ENCODE data around the gene MAGIX.

MAGIX gene

DNA sequence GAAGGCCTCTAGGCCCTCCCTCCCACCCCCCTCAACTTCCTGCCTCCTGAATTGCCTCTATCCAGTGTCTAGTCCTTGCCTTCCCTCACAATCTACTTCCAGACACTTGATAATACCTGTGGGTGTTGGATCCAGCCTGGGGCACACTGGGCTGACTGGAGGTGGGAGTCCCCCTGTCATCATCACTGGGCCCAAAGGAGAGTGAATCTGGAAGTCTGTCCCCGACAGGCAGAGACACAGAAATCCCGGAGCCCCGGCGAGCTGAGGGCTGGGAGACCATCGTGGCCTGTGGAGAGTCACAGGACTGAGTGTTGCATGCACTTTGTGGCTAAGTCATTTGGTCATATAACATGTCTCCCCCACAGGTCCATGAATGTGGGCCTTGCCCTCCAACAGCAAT is 45.8 kb downstream of the MAGIX start:
- no peak for DNase-seq

DNA sequence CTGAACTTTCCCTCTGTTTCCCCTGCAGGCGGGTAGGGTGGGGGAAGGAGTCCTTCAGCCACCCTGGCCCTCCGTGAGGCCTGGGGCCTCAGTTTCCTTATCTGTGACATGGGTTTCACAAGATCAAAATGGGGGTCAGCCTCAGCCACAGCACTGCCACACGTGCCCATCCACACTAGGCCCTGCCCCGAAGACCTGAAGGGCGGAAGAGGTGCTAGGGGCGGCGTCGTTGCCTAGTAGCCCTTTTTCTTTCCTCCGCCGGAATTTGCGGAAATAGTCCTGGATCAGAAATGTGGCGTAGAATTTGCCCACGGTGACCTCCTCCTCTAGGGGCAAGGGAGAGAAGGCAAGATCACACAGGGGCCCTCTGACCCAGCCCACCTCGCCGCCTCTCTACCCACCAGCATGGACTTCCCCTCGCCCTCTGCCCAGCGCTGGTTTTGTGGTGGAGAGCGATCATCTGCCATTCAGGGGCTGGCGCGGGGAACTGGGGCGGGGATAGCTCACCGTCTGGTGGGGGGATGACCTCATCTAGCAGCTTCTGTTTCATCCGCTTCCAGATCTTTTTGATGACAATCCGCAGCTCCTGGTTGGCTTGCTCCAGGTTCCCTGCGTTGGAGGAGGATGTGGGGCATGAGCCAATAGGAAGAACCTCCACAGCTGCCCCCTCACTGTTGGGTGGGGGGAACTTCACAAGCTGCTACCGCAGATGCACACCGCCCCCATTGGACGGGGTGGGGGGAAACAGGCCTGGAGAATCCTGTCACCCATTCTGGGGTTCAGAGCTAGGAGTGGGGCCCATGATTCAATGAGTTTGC is 47.1 kb downstream of the MAGIX start:
- no peak for DNase-seq

DNA sequence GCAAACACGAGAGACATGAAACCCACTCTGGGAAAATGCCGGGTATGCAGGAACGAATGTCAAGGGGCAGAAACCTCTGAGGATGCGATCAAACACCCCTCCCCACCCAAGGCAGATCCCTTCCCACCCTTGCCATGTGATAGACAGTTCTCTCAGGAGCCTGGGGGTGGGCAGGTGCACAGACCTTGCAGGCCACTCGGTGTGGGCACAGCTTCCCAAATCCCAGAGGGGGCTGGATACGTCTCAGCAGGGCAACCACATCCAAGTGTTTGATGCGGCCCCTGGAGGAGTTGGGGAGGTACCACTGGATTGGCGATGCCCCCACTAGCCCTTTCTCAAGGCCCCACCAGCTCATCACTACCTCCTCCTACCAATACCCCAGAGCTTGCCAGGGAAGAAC is 47.8 kb downstream of the MAGIX start:
- DNase-seq = no peak

DNA sequence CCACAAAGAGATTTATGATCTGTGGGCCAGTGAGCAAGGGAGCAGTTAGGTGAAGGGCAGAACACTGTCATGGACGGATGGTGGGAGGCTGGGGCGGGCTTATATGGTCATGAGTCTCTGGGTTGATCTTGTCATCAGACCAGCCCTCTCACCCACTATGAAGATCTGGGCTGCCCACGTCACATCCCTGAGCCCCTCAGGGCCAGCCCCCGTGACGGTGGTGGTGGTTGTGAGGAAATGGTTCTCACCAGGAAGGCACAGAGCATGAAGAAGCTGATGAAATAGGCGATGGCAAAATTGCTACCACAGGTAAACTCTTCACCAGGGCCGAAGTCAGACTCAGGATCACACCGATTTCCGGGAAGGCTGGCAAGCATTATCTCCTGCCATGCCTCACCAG is 48.5 kb downstream of the MAGIX start:
- no peak for DNase-seq

DNA sequence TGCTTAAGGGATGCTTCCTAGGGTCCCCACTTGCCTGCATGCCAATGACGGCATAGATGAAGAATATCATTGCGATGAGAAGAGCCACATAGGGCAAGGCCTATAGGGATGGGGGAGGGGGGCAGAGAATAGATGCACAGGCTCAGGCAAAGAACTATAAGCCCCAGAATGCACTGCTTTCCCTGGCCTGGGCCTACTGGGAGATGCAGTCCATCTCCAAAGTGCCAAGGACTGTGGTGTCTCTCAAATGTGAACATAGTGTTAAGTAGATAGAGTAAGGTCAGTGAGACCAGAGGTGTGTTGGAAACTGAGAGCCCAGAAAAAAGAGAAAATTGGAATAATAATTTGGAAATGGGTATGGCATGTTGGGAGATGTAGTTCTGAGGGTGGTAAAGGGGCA is 49.7 kb downstream of the MAGIX start:
- DNase-seq = no peak

DNA sequence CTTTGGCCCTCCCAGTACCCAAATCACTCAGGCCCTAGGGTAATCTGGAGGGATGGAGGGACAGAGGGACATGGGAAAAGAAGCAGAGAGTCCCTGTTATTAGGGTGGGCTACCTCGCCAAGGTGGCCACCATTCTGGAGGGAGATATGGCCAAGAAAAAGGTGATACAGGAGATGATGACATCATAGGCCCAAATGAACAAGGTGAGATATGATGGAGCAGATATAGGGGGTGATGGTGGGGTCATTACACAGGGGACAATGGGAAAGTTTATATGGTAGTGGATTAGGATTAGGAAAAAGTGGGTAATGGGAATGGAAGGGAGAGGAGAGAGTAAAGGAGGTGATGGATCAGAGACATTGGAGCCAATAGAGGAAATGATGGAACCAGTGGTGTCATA is 50.3 kb downstream of the MAGIX start:
- no peak for DNase-seq

DNA sequence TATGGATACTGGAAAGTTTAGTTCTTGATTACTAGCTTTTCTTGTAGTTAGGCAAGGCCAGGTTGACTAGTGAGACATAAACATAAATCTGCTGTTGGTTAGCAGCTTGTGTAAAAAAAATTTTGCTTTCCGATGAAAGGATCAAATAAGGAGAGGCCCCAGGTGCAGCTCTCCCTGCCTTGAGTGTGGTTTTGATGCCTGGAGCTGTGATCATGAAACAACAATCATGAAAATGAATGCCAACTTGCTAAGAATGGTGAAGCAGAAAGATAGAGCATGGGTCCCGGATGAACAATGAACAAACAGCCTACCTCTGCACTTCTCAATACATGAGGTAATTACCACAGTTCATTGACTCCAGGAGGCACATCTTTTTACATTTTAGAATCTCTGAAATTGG is 51.9 kb downstream of the MAGIX start:
- no peak for DNase-seq

DNA sequence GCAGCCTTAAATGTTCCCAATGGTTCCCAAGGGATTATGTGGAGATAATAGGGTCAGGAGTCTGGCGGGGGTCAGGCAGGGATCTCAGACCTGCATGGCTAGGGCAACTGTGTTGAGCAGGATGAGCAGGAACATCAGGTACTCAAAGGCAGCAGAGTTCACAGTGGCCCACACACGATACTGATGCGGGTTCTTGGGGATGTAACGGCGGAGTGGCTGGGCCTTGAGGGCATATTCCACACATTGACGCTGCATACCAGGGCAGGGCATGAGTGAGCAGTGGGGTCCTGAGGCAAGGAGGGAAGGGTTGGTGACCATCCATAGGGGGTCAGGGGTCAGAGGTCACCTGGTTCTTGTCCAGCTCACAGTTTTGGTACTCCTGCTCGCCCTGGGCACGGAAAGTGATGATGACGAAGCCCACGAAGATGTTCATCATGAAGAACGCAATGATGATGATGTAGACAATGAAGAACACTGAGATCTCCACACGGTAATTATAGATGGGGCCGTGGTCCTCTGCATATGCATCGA is 52.5 kb downstream of the MAGIX start:
- DNase-seq = no peak

All from activated CD8-positive, alpha-beta memory T cell treated with anti-CD3 and anti-CD28 coated beads, Interleukin-2, amount 50 U/mL, for 4 hours (primary cell).